Measurements from ENCODE around the gene CNKSR3.

The CNKSR3 gene

DNA sequence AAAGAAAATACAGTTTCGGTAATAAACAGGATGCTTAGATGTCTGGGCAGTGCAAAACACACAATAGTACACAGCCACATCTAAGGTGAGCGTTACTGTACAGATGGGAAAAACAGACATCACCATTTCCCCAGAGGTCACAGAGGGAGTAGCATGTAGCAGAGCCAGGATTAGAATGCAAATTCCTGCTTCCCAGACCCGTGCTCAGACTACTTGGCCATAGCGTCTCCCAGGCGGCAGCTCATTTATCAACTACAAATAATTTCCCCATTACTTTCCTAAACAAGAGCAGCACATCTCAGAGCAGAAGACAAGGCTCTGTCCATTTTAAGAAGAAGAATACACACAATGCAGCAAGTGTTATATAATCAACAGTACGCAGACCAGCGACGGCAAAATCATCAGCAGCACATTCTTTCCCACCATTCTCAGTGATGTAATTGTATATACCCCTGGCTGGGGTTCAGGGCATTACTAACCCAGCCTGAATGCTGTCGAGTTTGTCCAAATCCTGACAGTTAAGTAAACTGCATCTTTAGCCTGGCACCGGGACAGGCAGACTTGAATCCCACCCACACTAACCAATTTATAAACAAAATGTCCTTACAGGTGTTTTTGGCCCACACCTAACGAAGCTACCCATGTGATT is 61.9 kb downstream of the CNKSR3 start:
- DNase-seq, result peak; percentile 43

GRCh38 chr6:154447954-154448353 is 62.5 kb downstream of the CNKSR3 start:
- peak; percentile 68 for DNase-seq

DNA sequence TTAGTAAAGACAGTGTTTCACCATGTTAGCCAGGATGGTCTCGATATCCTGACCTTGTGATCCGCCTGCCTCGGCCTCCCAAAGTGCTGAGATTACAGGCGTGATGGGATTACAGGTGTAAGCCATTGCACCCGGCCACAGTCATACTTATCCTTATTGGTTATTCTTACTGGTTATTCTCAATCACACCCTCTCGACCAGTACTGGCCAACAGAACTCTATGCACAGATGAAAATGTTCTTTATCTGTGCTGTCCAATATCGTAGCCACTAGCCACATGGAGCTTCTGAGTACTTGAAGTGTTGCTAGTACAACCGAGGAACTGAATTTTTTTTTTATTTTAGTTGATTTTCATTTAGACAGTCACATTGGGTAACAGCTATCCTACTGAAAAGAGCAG is 63.5 kb downstream of the CNKSR3 start:
- no peak for DNase-seq

DNA sequence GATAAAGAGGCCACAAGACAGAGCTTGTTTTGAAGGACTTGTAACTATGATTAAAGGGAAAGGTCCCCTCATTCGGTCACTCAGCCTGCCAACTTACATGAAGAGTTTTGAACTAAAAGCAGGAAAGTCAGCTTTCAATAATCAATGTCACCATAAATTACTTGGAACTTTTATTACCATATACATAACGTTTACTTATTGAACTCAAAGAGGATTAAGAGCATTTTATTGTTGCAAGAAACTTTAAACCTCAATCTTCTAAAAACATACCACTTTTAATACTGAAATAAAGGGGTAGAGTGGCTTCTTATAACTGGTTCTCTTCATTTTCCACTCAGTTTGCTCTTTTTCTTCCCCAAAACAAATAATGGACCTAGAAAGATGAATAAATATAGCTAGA is 65.1 kb downstream of the CNKSR3 start:
- DNase-seq, result no peak

DNA sequence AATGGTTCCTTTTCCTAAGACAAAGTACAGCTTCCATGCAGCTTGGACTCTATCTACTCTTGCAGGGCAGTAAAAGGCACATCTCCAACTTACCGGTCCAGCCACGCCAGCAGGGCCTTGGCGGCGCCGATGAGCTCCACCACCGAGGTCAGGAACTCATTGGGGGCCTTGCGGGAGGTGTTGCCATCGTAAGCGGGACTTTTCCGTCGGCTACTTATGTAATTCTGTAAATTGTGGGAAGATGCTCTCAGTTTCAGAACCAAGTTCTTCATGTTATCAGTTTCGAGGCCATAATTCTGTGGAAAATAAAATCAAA is 68.5 kb downstream of the CNKSR3 start:
- DNase-seq, result no peak

DNA sequence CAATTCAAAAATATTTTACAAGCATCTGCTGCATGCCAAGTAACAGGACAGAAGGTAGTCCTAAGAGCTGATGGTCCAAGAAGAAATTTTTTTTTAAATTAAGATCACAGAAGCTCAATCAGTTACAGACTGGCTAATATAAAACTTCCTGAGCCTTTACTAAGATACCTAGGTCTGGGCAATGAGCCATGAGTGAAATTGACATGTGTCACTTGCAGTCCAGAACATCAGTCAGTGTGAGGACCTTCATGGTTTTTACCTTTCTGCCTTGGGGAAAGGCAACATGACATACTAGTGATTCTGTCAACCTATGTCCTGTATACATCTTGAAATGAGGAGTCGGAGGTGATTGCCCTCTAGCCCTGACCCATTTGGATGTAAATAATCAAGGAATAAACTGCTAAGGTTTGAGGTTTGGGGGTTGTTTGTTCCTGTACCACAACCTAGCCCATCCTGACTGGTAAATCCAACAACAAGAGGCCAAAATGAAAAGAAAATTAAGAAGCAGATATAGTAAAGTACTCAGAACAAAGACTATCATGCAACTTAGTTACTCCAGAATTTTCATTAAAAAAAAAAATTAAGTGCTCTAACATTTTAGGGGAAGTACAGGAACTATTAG is 70.0 kb downstream of the CNKSR3 start:
- no peak for DNase-seq

DNA sequence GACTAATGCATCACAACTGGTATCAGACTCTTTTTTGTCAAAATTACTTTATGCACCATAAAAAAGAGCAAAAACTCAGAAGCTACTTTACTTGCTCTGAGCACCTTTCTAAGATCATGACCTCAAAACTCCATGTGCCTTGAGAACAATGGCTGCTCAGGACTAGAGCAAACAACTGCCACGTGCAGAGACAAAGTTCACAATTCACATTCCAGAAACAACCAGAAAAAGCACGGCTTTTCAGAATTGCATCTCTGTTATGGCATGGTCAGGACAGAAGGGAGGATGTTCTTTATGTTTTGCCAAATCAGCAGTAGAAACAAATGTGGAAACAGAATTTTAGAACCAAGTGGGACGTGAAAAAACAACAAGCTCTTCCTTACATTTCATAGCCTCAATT is 70.5 kb downstream of the CNKSR3 start:
- DNase-seq, result no peak

DNA sequence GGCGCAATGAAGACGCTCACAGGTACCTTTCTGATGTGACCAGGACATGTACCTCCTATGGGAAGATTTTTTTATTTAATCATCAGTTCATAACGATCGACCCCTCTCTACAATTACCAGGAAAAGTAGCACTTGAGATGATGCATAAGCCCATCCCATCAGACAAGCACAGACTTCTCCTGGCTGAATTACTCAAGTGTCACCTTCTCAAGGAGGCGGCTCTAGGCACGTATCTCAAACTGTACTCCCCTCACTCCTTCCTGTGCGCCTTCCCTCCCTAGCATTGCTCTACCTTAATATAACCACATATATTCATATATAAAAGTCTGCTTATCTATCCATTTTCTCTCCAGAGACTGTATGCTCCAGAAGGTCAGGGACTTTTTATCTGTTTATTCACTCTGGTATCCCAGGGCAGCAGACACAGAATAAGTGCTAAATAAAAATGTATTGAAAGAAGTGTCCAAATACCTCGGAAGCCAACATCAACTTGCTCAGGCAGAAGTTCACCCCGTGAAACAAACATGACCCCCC is 71.5 kb downstream of the CNKSR3 start:
- DNase-seq, result no peak

DNA sequence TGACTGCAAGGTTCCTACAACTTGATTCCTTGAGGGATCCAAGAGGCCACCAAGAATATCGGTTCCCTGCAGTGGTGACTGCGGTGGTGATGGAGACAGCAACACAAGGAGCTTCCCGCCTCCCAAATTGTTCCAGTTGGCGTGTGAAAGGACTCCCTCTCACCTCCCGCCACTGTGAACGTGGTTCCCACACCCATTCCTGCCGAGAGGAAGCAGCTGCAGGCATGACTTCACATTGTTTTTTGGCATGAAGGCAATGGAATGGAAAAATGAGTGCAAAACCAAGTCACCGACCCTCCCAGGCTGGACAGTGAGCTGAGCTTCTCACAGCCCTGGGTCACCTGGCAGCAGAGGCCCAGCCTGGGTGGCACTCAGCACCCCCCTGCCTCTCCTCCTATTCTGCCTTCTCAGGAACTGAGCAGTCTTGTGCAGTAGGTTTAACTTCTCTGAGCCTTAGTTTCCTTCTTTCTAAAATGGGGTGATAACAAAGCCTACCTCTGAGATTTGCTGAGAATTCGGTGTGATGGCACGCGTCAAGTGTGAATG is 75.0 kb downstream of the CNKSR3 start:
- DNase-seq, result no peak

GRCh38 chr6:154434662-154435061 is 75.8 kb downstream of the CNKSR3 start:
- DNase-seq, result no peak

DNA sequence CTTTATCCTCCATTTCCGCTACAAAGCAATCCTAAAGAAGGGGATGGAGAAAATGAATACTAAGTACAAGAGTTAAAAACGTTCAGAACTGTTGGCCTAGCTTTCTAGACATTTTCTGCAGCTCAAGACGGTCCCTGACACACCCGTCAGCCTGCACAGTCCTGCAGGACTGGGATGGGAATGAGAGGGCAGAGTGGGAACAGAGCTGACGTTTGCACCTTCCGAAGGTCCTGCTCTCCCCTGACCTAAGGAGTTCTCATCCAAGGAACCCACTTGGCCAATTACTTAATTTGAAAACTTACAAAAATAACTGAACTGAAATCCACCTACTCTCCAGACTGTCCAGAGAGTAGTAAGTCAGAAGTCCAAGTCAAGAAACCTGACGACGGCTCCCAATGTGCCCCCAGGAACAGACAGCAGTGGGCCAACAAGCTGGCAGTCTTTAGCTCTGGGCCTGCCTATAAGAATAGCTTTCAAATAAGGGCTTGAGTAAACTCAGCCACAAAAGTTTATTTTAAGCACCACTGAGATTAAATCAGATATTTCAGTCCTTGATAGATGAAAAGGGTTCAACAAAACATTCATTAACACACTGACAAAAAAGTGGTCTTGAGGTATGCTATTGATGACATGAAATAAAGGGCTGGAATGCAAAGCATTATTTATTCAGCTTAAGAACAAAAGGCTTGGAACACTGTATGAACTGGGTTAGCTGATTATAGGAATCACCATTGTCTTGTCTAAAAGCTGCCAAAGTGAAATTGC is 76.8 kb downstream of the CNKSR3 start:
- no peak for DNase-seq

DNA sequence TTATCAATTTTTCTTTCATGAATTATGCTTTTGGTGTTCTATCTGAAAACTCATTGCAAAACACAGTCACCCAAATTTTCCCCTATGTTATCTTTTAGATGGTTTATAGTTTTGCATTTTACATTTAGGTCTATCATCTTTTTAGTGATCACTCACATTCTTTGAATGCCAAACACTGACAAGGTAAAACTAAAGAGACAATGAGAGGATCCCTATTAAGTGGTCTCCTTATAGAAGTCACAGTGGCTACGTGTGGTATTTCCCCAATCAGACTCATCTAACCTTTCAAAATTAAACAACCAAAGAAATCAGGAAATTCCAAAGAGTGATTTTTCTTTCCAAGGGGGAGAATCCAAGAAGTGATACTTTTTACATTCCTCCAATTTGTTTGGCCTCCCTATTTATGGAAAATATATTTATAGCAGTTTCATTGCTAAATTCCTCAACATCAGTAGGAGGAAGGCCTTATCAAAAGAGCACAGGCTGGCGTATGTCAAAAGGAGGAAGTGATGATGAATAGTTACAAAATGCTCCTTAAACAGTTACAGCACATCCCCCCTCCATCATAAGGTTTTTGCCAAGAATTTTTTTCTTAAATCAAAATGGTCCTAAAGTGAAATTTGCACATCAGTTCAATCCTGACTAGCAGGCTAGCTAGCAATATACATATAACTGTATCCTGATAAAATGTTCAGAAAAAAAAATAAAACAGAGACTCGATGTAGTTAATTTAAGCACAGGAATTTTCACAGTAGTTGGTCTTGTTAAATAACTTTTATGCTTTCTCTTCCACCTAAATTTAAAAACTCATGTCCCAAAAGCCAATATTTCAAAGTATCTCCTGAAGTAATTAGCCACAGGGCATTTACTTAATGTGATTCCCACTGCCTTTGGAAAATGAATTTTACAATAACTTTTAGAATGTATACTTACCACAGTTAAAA is 77.7 kb downstream of the CNKSR3 start:
- no peak for DNase-seq

GRCh38 chr6:154430481-154430919 is 80.0 kb downstream of the CNKSR3 start:
- no peak for DNase-seq

DNA sequence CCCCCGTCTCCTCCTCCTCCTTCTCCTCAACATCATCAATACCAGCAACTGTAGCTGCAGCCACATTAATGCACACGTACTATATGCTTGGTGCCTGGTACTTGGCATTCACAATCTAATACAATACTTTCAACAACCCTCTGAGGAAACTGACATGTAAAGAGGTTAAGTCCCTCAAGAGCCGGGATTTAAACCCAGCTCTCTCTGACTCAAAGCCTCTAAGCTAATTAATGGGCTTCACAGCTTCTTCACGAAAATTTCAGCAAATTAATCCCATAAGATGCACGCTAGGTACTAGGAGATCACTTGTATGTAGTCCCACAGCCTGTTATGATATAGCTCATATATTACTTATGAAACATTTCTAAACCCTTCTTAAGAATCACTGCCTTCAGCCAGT is 80.8 kb downstream of the CNKSR3 start:
- DNase-seq, result no peak

GRCh38 chr6:154428897-154429296 is 81.6 kb downstream of the CNKSR3 start:
- DNase-seq, result no peak

DNA sequence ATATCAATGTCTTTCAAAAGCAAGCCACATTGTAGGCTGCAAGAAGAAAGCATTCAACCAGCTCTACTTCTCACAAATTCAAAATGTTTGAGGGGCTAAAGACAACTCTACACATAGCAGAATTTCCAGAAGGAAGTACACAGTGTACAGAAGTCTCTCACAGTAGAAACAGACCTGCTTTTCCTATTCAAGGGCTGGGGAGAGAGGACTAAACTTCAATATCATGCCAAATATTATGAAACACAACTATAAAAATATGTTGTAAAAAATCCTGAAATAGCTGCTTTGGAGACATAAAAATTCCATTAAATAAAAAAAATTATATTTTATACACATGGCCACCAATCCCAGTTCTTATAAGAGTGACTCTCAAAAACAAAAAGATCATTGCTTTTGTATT is 83.0 kb downstream of the CNKSR3 start:
- no peak for DNase-seq

- no peak for DNase-seq
Measured at GRCh38 chr6:154426997-154427396, 83.5 kb downstream of the CNKSR3 start.

DNA sequence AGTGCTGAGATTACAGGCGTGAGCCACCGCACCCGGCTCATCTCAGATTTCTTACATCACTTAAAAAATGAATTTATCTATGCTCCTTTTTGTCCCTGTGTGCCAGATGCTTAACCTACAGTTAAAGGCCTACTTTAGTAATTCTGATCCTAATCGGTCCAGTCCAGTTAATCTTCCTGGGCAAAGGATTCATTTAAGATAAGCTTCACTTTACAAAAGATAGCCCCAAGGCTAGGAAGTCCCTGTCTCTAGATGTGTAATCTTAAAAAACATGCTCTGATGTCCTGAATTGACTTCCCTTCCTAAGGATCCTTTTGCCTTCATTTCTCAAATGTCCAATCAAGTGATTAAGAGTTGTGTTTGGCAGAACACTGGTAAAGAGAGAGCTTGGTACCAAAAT is 85.5 kb downstream of the CNKSR3 start:
- no peak for DNase-seq

DNA sequence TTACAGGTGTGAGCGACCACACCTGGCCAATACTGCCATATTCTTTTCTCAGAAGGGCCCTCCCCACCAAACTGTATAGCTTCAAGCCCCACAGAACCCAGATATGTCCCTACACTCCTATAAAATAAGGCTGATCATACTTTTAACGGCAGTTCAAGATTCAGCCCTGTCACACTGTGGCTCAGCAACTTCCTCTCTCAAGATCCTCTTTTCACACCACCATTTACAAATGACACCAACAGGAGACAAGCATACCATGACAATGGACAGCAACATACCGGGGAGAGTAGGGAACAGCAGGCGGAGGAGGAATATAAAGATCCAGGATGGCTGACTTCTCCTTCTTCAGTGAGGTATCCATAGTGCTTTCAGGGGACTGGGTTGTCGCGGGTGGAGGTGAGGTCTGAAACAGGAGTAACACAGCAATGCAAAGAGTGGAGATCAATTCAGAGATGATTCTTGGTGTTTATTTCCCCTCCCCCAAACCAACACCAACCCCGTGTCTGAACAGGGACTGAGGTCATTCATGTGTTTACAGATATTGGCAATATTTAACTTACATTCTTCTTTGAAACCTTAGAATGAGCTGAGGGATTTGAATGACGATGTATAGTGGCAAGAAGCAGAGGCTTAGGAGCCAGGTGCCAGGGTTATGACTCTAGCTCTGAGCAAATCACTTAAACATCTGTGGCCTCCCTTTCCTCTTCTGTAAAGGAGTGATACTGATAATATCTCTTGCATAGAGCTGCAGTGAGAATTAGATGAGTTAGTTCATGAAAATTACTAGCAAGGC is 96.3 kb downstream of the CNKSR3 start:
- DNase-seq, result no peak

DNA sequence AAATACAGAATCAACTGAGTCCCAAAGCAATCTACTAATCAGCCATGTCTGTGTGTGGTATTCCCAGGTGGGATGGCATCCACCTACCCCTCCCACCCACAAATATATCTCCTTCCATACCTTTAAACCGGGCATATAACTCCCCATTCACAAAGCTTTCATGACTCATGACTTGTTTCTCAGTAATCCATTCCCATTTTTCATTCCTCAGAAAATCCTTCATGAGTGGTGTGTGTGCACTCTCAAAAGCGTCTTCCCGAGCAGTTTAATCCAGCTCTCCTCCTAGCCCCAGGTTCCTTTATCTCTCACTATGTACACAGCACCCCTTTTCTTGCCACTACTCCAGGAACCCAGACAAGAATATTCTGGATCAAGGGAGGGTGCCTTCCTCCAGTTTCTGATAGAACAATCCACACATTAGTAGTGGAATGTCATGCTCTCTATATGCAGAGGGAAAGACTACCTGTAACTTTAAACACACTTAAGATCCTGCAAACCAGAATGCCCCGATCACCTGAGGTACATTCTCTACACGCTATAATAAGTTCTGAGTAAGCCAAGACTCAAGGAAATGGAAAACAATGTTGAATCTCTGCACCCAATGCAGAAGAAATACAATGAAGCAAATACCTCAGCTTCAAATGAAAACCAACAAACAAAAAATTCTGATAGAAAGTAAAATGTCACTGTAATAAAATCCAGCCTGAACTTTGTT is 98.2 kb downstream of the CNKSR3 start:
- no peak for DNase-seq

GRCh38 chr6:154411076-154411475 is 99.4 kb downstream of the CNKSR3 start:
- no peak for DNase-seq
